Activated T-helper 1 cell treated with anti-CD3 and anti-CD28 coated beads, Interleukin-12 subunit alpha, Interleukin-12 subunit beta, Interleukin-2, Interleukin-4 antibody, amounts not matched to agents 30 ng/mL and 10 ng/mL and 1 ng/mL, durations not matched to agents 14 hours and 24 hours and 36 hours (primary cell): ENCODE data around the gene LMNA. TPM values are rescaled to one million over a fixed set of nuclear protein-coding genes. Genes with fewer than 3 reads are reported as not detected.
A peak's percentile ranks its signal among the peaks of the same experiment; 100 is the strongest.

Experiments
- DNase-seq: peaks from one replicate; pipeline ENCODE4 v3.0.0; 2021; ENCODE audit warnings: low spot score
- H3K27ac Mint-ChIP-seq: one replicate; pipeline ENCODE4 v1.8.0; 2021; ENCODE audit warnings: mild to moderate bottlenecking, mixed read lengths
- H3K27me3 Mint-ChIP-seq: one replicate; pipeline ENCODE4 v1.8.0; 2022; ENCODE audit warnings: mild to moderate bottlenecking, moderate library complexity, mixed read lengths; ENCODE audit not compliant: insufficient read depth
- H3K36me3 Mint-ChIP-seq: one replicate; pipeline ENCODE4 v1.8.0; 2021; ENCODE audit warnings: low read depth, mixed read lengths
- H3K4me1 Mint-ChIP-seq: one replicate; pipeline ENCODE4 v1.8.0; 2021; ENCODE audit warnings: low read depth, mixed read lengths
- H3K4me3 Mint-ChIP-seq: one replicate; pipeline ENCODE4 v1.8.0; 2021; ENCODE audit warnings: mild to moderate bottlenecking, moderate library complexity, mixed read lengths
- H3K9me3 Mint-ChIP-seq: one replicate; pipeline ENCODE4 v1.8.0; 2021; ENCODE audit warnings: mixed read lengths
- intact Hi-C: fragments of 100-400 bp; cut with micrococcal nuclease; formaldehyde crosslinking; loops from one replicate; pipeline ENCODE4 v1.15.1; 2024
- total RNA-seq: library from RNA; stranded (reverse); gene quantifications from 2 replicates; pipeline ENCODE4 v1.2.3, GENCODE V29; 2022

Gene LMNA
- total RNA-seq, 1 donor from 2014 or later: 84.1 TPM

DNA sequence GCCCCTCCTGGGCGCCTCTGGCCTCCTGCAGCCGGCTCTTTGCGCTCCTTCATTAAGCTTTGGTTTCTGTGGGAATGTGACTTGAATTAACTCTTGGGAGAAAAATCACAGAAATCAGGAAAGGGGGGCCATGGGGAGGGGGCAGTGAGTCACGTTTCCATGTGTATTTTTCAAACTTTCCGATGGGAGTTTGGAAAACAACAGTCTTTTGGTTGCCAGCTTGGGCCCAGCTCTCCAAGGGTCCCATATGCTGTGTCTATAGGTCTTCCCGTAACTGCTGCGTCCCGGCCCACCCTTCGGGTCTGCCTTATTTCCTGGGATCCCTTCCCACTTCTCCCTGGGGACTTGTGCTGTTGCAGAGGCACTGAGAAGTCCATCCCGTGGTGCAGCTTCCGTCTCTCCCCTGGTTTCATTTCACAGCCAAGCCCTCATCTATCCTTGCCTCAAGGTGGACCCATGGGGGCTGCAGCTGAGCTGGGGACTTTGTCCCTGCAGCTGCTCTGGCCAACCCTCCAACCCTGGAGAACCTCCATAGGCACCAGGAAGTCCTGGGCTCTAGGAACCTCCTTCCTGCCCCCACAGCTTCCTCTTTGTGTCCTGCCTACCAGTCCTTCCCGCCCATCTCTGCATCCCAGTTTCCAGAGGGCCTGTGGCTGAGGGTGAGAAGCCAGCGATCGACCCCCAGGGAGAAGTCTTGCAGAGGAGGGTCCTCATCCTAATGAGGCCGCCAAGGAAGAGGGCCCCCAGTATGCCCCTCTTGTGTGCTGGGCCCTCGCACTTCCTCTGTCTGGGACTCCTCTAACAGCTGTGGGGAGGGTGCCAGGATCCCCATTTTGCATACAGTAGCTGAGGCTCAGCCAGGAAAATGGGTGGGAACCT is 11.6 kb upstream of the LMNA start:
- Mint-ChIP-seq H3K9me3 (no peaks in the 10 kb centered on the region), H3K4me1 (peaks cover 62% of the 10 kb centered on the region), H3K36me3 (peaks cover 4% of the 10 kb centered on the region), H3K27me3 (peaks cover 23% of the 10 kb centered on the region), H3K4me3 (no peak overlapping the region), H3K27ac (peak overlapping the region; percentile 47)
- no peak for DNase-seq
- intact Hi-C loops: no loop called here

DNA sequence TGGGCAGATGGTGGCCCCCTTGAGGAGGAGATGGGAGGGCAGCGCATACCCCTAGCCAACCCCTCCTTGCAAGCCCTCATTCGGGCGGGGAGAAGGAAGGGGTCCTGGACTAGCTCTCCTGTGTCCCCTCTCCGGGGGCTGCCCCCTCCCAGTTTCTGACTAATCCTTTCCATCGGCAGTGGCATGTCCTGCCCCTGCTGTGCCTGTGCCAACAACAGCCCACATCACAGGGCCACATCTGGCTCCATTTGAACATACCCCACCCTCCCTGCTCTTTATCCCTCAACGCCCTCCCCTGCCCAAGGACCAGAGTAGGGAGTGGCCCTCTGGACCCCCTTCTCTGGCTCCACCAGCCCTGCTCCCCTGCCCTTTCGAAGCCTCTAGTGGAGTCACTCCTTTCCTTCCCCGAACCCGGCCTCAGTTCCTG is 11.0 kb upstream of the LMNA start:
- Mint-ChIP-seq H3K27me3 (peaks cover 19% of the 10 kb centered on the region), H3K4me1 (peaks cover 55% of the 10 kb centered on the region), H3K9me3 (no peaks in the 10 kb centered on the region), H3K4me3 (no peak overlapping the region), H3K27ac (peak overlapping the region; percentile 70), H3K36me3 (peaks cover 2% of the 10 kb centered on the region)
- intact Hi-C loops: no loop called here
- no peak for DNase-seq

DNA sequence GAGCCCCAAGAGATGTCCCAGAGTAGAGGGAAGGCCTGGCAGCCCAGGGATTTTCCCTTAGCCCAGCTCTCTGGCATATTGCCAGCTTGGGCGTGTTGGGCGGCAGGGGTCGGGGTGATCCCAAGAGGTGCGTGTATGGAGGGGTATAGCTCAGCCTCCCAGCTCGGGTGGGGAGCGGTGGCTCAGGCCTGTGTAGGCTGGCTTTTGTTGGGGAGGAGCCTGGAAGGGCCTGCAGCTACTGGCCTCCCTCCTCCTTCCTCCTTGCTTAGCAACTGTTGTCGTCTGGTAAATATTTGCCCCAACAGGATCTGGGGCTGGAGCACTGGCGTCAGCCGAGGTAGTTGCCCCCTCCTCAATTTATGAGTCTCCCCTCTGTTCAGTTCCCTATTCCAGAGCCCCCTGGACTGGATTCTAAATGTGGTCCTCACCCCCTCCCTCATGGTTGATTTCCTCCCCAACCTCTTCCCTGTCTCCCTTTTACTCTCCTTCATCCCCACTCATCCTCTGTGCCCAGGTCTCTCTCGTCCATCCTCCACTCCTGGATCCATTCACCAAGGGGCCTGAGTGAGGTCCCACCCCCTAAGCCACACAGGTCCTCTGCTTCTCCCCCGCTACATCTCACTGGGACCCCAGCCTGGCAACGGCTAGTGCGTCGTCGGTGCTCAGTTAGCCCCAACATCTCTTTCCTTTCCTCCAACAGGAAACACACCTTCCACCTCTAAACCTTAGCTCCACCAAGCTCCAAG is 10.3 kb upstream of the LMNA start:
- peak overlapping the region; percentile 12 for H3K4me3 Mint-ChIP-seq
- H3K4me1 Mint-ChIP-seq: peaks cover 54% of the 10 kb centered on the region
- no peaks in the 10 kb centered on the region for H3K9me3 Mint-ChIP-seq
- H3K27ac Mint-ChIP-seq: peak overlapping the region; percentile 70
- intact Hi-C loops: no loop called here
- peaks cover 20% of the 10 kb centered on the region for H3K27me3 Mint-ChIP-seq
- peaks cover 2% of the 10 kb centered on the region for H3K36me3 Mint-ChIP-seq
- DNase-seq: no peak

DNA sequence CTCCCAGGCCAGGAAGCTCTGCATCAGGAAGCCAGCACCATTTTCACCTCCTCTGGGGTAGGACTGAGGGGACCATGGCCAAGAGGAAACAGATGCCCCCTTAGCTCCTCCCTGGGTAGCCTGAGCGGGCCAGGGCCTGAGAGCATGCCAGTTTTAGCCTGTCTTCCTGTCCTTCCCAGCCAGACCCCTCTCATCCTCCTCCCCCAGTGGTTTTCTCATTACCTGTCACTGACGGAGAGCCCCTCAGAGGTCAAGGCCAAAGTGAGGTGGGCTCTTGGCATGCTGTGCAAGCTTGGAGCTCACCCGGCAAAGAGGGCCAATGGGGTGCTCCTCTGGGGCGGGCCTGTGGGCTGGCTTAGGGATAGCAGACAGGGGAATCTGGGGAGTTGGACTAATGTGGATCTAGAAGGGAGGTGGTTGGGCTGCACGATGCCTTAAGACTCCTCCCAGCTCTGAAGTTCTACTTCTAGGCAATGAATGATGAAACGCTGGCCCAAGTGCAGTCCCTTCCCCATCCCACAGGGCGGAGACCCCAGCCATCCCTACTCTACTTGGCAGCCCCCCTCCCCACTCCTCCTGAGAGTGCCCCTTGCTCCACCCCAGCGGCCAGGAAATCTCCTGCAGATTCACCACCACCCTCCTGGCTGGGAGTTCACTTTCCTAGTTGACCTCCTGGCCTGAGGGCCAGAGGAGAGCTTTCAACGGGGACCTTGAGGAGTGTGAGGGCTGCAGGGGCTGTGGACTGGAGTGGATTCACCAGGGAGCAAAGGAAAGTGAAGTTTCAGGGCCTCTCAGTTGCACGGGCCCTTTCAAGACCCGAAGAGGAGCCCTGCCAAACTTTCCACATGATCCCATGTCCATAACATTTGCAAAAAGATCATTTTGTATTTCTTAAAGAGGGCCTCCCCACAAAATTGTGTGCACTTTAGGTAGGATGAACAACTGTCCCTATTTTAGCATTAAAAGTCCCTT is 9.4 kb upstream of the LMNA start:
- Mint-ChIP-seq H3K36me3 (peaks cover 2% of the 10 kb centered on the region), H3K27me3 (peaks cover 24% of the 10 kb centered on the region), H3K4me3 (peak overlapping the region; percentile 64), H3K9me3 (no peaks in the 10 kb centered on the region), H3K27ac (peak overlapping the region; percentile 88), H3K4me1 (peaks cover 51% of the 10 kb centered on the region)
- intact Hi-C loops: no loop called here
- DNase-seq: no peak

DNA sequence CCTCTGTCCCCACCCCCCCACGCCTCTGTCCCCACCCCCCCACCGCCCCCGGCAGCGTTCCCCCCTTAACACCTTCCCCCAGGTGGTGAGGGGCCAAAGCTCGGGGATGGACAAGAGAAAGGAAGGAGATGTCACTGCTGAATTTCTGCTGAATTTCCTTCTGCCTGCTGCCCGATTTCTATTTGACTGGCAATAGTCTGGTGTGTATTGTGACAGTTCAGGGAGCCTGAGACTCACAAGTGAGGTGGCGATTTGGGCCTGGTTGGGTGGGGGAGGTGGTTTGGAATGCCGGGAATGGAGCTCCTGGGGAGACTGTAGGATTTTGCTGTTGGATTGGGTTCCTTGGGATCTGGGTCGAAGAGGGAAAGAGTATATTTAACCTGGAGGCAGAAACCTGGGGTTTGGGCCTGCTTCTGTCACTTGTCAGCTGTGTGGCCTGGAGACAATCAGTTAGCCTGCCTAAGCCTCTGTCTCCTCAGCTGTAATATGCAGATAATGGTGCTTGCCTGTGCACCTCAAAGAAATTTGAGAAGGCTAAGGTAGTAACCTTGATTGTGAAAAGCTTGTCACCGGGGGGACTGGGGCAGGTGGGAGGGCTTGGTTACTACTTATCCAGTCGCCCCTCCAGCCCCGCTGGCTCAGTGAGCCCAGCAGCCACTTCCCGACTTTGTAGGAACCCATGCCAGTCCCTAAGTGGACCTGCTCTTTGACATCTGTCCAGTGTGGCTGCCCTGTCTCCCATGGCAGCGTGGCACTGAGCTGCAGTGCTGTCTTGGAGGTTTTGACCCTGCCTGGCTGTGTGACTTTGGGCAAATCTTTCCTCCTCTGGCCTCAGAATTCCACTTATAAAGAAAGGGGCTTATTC is 7.7 kb upstream of the LMNA start:
- intact Hi-C loops: loop anchor here (1.0 kb wide), 4 partner anchors 7 to 111 kb away; partner anchors contain the start of gene LMNA
- H3K36me3 Mint-ChIP-seq: peaks cover 2% of the 10 kb centered on the region

DNA sequence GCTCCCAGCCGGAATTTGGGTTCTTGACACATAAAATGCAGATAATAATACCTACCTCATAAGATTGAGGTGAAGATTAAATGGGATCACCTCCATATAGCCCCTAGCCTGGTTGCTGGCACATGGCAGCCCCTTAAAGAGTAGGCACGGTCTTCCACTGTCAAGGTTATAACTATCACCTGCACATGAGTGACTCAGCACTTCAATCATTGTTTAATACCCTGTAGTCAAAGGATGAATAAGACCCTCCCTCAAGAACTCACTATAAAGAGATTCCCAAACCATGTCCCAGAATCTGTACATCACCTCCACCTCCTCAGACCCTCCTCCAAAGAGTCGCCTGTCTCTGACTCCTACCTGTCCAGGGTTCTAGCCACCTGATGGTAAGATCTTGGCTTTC is 6.5 kb upstream of the LMNA start:
- peaks cover 30% of the 10 kb centered on the region for H3K27me3 Mint-ChIP-seq
- peaks cover 42% of the 10 kb centered on the region for H3K4me1 Mint-ChIP-seq
- no peak for DNase-seq
- no peaks in the 10 kb centered on the region for H3K9me3 Mint-ChIP-seq
- H3K4me3 Mint-ChIP-seq: no peak overlapping the region
- intact Hi-C loops: no loop called here
- H3K36me3 Mint-ChIP-seq: peaks cover 2% of the 10 kb centered on the region
- H3K27ac Mint-ChIP-seq: peak overlapping the region; percentile 59

More for the DNA sequence above, 7.7 kb upstream of the LMNA start:
- Mint-ChIP-seq H3K4me1 (peaks cover 42% of the 10 kb centered on the region), H3K9me3 (no peaks in the 10 kb centered on the region), H3K27ac (peak overlapping the region; percentile 100), H3K4me3 (peak overlapping the region; percentile 75), H3K27me3 (peaks cover 23% of the 10 kb centered on the region)
- no peak for DNase-seq

DNA sequence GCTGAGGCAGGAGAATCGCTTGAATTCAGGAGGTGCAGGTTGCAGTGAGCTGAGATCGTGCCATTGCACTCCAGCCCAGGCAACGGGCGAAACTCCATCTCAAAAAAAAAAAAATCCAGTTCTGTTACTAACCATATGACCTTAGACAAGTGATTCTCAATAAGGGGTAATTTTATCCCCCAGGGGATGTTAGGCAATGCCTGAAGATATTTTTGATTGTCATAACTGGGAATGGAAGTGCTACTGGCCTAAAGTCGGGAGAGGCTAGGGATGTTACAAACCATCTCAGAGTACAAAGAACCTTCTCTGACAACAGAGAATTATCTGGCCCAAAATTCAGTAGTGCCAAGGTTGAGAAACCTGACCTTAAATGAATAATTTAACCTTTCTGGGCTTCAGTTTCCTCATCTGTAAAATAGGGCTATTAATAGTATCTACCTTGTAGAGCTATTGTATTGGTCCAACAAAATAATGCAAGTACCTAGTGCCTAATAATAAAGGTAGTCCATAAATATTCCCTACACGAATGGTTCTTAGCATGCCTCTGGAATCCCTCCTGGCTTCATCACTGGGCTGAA is 5.8 kb upstream of the LMNA start:
- H3K4me1 Mint-ChIP-seq: peaks cover 42% of the 10 kb centered on the region
- no peaks in the 10 kb centered on the region for H3K9me3 Mint-ChIP-seq
- no peak overlapping the region for H3K27ac Mint-ChIP-seq
- intact Hi-C loops: no loop called here
- no peak overlapping the region for H3K4me3 Mint-ChIP-seq
- no peak for DNase-seq
- peaks cover 36% of the 10 kb centered on the region for H3K27me3 Mint-ChIP-seq
- peaks cover 2% of the 10 kb centered on the region for H3K36me3 Mint-ChIP-seq

DNA sequence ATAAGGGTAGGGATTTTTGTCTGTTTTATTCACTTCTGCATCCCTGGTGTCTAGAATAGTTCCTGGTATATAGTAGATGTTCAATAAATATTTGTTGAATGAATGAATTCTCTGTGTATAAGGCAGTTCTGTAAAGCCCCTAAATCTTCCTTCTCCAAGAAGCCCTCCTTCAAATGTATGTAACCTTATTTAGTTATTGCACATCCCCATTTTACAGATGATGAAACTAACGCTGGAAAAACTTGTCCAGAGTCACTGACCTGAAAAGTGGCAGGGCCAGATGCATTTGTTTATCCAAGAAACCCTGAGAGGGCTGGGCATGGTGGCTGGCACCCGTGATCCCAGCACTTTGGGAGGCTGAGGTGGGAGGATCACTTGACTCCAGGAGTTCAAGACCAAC is 4.3 kb upstream of the LMNA start:
- Mint-ChIP-seq H3K27me3 (peaks cover 45% of the 10 kb centered on the region), H3K4me1 (peaks cover 37% of the 10 kb centered on the region), H3K27ac (peak overlapping the region; percentile 42), H3K36me3 (peaks cover 2% of the 10 kb centered on the region), H3K9me3 (no peaks in the 10 kb centered on the region), H3K4me3 (no peak overlapping the region)
- no peak for DNase-seq
- intact Hi-C loops: no loop called here

DNA sequence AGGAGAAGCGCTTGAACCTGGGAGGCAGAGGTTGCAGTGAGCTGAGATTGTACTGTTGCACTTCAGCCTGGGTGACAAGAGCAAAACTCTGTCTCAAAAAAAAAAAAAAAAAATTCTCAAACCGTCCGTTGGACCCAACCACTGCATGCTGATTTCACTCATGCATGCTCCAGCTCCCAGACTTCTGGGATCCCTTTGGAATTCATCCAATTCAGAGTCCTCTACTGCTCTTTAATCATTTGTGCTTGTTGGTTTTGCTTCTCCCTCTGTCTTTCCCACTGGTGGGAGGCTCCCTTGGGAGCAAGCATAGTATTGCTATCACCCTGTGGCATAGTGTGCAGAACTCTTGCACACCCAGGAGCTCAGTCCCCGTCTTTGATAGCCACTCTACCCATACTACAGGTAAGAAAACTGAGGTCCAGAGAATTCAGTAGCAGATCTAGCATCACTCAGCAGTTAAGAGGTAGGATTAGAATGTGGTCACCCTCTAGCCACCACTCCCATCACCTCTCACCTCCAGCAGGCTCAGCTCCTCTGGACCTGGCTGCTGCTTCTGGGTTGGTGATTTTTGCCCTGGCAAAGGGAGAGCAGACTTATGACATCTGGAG is 3.1 kb upstream of the LMNA start:
- intact Hi-C loops: no loop called here

DNA sequence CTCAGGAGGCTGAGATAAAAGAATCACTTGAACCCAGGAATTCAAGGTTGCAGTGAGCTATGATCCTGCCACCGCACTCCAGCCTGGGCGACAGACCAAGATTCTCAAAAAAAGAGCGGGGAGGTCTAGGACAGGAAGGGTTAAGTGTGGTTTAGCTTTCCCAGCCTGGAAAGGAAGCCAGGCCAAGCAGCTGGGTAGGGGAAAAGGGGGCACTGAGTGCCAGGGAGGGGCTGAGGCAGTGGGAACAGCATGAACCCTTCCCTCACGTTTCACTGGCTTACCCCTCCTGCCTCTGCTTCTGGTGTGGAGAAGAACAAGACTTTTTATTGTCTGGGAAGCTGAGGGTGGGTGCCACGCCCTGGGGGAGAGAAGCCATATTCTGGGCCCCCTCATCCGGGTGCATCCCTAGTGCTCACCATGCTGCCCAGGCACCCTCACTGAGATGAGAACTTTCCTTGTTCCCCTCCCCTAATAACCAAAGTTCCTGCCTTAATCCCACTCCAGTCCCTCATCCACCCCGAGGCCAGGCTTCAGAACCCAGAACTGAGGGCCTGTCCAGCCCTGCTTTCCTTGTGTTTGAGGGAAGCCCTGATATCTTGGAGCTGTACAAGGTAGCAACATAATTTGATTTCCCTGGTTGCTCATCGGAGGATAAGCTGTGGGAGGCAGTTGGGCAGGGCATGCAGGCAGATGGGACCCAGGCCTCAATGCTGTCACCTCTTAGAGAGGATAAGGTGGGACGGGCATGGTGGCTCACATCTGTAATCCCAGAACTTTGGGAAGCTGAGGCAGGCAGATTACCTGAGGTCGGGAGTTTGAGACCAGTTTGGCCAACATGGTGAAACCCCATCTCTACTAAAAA is 2.0 kb upstream of the LMNA start:
- intact Hi-C loops: no loop called here
- H3K36me3 Mint-ChIP-seq: peaks cover 3% of the 10 kb centered on the region
- DNase-seq: no peak
- H3K27ac Mint-ChIP-seq: no peak overlapping the region
- H3K9me3 Mint-ChIP-seq: no peaks in the 10 kb centered on the region
- peaks cover 27% of the 10 kb centered on the region for H3K4me1 Mint-ChIP-seq
- H3K4me3 Mint-ChIP-seq: no peak overlapping the region
- peaks cover 52% of the 10 kb centered on the region for H3K27me3 Mint-ChIP-seq

More for the DNA sequence above, 3.1 kb upstream of the LMNA start:
- Mint-ChIP-seq H3K27me3 (peaks cover 52% of the 10 kb centered on the region), H3K4me3 (no peak overlapping the region), H3K36me3 (peaks cover 4% of the 10 kb centered on the region), H3K4me1 (peaks cover 35% of the 10 kb centered on the region), H3K9me3 (no peaks in the 10 kb centered on the region), H3K27ac (no peak overlapping the region)
- no peak for DNase-seq
